ENCODE data around the gene WBP2NL. TPM values are rescaled to one million over a fixed set of nuclear protein-coding genes. Genes with fewer than 3 reads are reported as not detected.

Gene WBP2NL
- polyA plus RNA-seq, 2 of the 4 experiments (the other 2 are of a cell fraction) = 0.10 to 0.14 TPM

- FAIRE-seq (no peak), DNase-seq (ENCODE audit: low read depth in 1 of 2, low spot score in 1 of 2) (no peak), ATAC-seq (no peak)
- POLR2A ChIA-PET = interaction anchor here (0.7 kb wide), 1 partner anchor 14 kb away, joined by 3 read pairs; the partner anchor contains the start of gene SMDT1
- CTCF ChIA-PET = interaction anchor here (0.6 kb wide), 1 partner anchor 15 kb away, joined by 4 read pairs; no protein-coding TSS in a partner anchor
- TF ChIP-seq ZSCAN20 (CRISPR knock-in tag; IDR thresholded peaks at IDR 0.05) = no peak
- TF ChIP-seq RAD21 (conservative IDR thresholded peaks at IDR 0.05 in 1 of 2, IDR thresholded peaks at IDR 0.05 in 1 of 2) = no peak
- no peak for TF ChIP-seq MAX (IDR thresholded peaks at IDR 0.05)
- TF ChIP-seq MYC (IDR thresholded peaks at IDR 0.05; ENCODE audit: borderline replicate concordance, low read length) = no peak
- TF ChIP-seq RNF2 (IDR thresholded peaks at IDR 0.05; ENCODE audit: borderline replicate concordance, low read depth) = no peak
- TF ChIP-seq ELK1 (IDR thresholded peaks at IDR 0.05; ENCODE audit: low read depth, low read length) = no peak
- TF ChIP-seq PBX3 (IDR thresholded peaks at IDR 0.05) = no peak
- no peak for TF ChIP-seq CHD4 (IDR thresholded peaks at IDR 0.05; ENCODE audit: borderline replicate concordance)
- TF ChIP-seq NPAS2 (CRISPR knock-in tag; IDR thresholded peaks at IDR 0.05; ENCODE audit: borderline replicate concordance) = no peak
- TF ChIP-seq JUN (IDR thresholded peaks at IDR 0.05) = no peak
- TF ChIP-seq USF2 (IDR thresholded peaks at IDR 0.05) = no peak
- TF ChIP-seq POLR2A (IDR thresholded peaks at IDR 0.05; ENCODE audit: low read length) = no peak
- TF ChIP-seq RARB (CRISPR knock-in tag; IDR thresholded peaks at IDR 0.05) = no peak
- no peak for TF ChIP-seq FOXS1 (CRISPR knock-in tag; IDR thresholded peaks at IDR 0.05)
- Histone ChIP-seq H3K4me3 (no peak overlapping the region), H3K9me3 (no peaks in the 10 kb centered on the region), H3K4me1 (peaks cover 6% of the 10 kb centered on the region; the same call in 1 of the 3 replicates), H3K4me2 (no peak overlapping the region), H3K27ac (no peak overlapping the region)
- 82% methylated on average over 13 of the region's 13 CpGs for WGBS (ENCODE audit: missing lambda C conversion rate)
These were observed 67.0 kb downstream of the WBP2NL start for GRCh38 chr22:42065438-42066125.

GRCh38 chr22:42066126-42066761 lies 67.7 kb downstream of the WBP2NL start:
- FAIRE-seq = no peak
- ATAC-seq = no peak
- Histone ChIP-seq H3K4me2 (no peak overlapping the region), H3K4me1 (peaks cover 6% of the 10 kb centered on the region; the same call in 1 of the 3 replicates), H3K4me3 (no peak overlapping the region), H3K27ac (no peak overlapping the region), H3K9me3 (no peaks in the 10 kb centered on the region)
- ChIA-PET CTCF (interaction anchor here (0.6 kb wide), 1 partner anchor 15 kb away, joined by 4 read pairs; no protein-coding TSS in a partner anchor), POLR2A (no interaction called here)
- 97% methylated on average over 3 of the region's 7 CpGs for WGBS (ENCODE audit: missing lambda C conversion rate)
- DNase-seq (ENCODE audit: low read depth in 1 of 2, low spot score in 1 of 2) = no peak
- TF ChIP-seq ZSCAN20 (CRISPR knock-in tag; IDR thresholded peaks at IDR 0.05) = no peak
- no peak for TF ChIP-seq PHF8 (IDR thresholded peaks at IDR 0.05; ENCODE audit: borderline replicate concordance, low read depth)
- no peak for TF ChIP-seq RCOR1 (IDR thresholded peaks at IDR 0.05; ENCODE audit: low read depth, low read length)
- no peak for TF ChIP-seq POLR2A (IDR thresholded peaks at IDR 0.05; ENCODE audit: low read length)
- no peak for TF ChIP-seq TFCP2L1 (CRISPR knock-in tag; IDR thresholded peaks at IDR 0.05)
- TF ChIP-seq RFX5 (IDR thresholded peaks at IDR 0.05) = no peak
- TF ChIP-seq CHD4 (IDR thresholded peaks at IDR 0.05; ENCODE audit: borderline replicate concordance) = no peak
- no peak for TF ChIP-seq GATA3 (IDR thresholded peaks at IDR 0.05; ENCODE audit: borderline replicate concordance)
- TF ChIP-seq SREBF2 (IDR thresholded peaks at IDR 0.05) = no peak
- no peak for TF ChIP-seq ZNF302 (CRISPR knock-in tag; IDR thresholded peaks at IDR 0.05)
- no peak for TF ChIP-seq RARB (CRISPR knock-in tag; IDR thresholded peaks at IDR 0.05)
- no peak for TF ChIP-seq POLR2AphosphoS2 (conservative IDR thresholded peaks at IDR 0.05; ENCODE audit: low read length)
- no peak for TF ChIP-seq JUNB (IDR thresholded peaks at IDR 0.05)
- no peak for TF ChIP-seq HES2 (IDR thresholded peaks at IDR 0.05)

Measured in A549 (cell line).